Stimulated activated CD4-positive, alpha-beta T cell treated with anti-CD3 and anti-CD28 coated beads, Interleukin-1b, Interleukin-23, amount 100 ng/mL, for 48 hours (primary cell): ENCODE results near the gene XIRP1.
A peak's percentile ranks its signal among the peaks of the same experiment; 100 is the strongest.

ENCODE experiments used
- DNase-seq: peaks from one replicate; pipeline ENCODE4 v3.0.0-alpha.2; 2020

XIRP1 gene

DNA sequence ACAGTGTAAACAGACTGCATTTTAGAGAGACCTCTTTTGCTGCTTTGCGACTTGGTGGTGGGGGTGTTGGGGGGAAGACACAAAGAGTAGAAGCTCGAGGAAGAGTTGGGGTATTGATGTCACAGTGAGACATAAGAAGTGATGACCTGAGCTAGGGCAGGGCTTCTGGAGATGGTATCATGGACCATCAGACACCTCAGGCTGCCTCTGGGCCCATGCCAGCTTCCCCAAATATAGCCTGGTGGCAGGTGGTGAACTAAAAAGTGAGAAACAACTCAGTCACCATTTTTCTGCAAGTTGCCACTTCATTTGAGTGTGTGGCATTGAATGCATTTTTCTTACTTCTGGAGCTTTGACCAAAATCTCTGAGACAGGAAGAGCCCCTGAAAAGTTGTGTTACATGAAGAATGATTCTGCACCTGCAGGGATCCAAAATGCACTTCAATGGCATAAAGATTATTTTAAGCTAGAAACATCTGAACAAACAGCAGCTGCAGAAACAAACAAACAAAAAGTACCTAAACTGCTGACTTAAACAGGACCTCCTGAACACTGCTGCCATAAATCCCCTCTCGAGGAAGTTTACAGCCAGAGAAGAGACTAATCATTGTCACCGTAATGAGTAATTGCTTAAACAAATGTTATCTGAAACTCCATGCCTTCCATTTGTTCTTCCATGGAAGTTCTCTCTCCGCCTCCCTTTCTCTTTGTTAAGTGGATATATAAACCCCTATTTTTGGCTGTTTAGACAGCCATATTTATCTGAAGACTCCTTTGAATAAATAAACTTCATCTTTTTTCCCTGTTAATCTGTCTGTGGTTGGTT lies 15.2 kb upstream of the XIRP1 start:
- DNase-seq, result no peak

- no peak for DNase-seq
These were observed 13.6 kb upstream of the XIRP1 start for GRCh38 chr3:39205919-39206516.

DNA sequence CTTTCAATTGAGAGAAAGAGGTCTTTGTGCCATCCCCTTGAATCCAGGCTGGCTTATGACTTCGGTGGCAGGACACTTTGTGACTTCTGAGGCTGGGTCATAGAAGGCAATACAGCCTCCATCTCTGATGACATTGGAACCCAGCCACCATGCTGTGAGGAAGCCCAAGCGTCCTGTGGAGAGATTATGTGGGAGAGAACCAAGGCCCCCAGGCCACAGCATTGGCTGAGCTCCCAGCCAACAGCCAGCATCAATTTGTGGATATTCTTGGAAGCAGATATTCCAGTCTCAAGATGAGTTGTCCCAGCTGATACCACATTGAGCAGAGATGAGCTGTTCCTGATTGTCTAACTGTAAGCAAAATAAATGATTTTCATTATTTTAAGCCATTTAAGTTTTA lies 12.7 kb upstream of the XIRP1 start:
- no peak for DNase-seq

DNA sequence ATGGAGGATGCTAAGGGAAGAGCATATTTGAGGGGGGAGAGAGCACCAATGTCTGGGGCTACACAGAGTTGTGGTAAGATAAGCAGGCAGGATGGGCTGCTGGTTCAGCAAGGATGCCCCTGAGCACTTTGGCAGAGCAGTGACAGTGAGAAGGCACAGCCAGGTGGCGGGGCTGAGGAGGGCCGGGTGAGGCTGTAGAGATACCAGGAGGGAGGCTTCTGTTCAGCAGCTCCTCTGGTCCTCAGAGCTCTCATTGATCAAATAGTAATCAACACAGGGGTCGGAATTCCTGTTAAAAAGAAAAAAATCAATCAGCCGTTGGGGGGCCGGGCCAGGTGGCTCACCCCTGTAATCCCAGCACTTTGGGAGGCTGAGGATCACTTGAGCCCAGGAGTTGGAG lies 11.5 kb upstream of the XIRP1 start:
- DNase-seq, result no peak

- no peak for DNase-seq
These were observed 11.0 kb upstream of the XIRP1 start for GRCh38 chr3:39203402-39203801.

DNA sequence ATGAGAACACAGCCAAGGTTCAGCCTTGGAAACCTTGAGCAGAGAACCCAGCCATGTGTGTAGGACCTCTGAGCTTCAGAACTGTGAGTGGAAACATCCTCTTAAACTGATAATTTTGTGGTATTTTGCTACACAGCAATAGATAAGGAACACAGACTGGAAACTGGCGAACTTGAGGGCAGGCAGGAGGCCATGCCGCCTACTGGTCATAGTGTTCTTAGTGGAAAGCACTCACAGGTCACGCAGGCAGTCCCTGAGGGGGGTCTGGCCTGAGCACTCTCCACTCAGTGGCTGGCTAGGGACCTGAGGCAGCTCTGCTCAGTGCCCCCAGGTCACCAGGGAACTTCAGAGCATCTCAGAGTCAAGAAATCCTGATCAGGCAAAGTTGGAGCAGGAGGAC lies 9.7 kb upstream of the XIRP1 start:
- DNase-seq, result no peak

GRCh38 chr3:39196671-39197356 lies 4.4 kb upstream of the XIRP1 start:
- DNase-seq, result no peak

- DNase-seq, result no peak
These were observed 3.6 kb upstream of the XIRP1 start for GRCh38 chr3:39196034-39196433.

DNA sequence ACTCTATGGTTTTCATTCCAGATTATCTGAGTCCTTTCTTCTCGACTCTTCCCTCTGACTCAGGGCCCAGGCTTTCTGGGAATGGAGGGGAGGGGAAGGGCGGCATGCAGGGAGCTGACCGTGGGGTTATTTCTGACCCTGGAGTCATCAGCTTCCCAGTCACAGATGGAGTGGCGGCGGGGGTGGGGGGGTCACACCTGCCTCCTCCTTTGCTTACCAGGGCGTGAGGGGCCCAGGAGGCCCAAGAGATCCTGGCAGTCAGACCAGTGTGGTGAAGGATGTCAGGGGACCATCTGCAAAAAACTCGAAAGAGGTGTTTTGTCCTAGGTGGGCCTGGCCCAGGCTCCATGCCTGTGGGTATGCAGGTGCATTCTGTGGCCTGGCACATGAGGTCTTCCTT lies 996 bp upstream of the XIRP1 start:
- DNase-seq, result no peak

DNA sequence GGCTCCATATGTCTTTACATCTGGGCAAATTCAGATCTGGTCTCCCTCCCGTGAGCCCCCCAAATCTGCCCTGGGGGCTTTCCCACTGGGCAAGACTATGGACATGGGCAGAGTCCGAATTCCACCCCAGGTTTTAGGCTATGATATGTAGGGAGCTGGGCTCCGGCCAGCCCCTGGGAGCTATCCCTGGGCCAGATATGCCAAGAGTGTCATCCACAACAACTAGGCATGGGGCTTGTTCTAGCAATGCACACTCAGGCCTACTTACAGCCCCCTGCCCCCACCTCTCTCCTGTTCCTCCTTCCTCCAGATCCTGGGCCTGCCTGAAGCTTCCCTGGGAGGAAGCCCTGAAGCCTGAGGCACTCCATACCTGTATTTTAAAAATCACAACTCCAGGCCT lies 622 bp downstream of the XIRP1 start:
- DNase-seq, result no peak

DNA sequence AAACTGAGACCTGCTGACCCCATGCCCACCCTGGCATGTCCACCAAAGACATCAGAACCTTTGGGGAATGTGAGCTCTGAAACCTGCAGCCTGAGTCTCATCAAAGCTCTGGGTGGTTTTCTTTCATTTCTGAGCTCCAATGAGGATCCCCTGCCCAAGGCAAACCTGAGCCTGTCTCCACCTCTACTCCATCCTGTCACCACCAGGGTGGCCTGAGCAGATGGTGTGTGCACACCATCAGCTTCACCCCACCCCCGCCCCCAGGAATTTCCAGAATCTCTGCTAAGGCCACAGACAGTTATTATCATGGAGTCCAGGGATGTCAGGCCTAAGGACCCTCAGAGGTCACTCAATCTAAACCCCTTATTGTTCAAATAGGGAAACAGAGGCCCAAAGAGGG lies 1.3 kb downstream of the XIRP1 start:
- DNase-seq, result no peak

DNA sequence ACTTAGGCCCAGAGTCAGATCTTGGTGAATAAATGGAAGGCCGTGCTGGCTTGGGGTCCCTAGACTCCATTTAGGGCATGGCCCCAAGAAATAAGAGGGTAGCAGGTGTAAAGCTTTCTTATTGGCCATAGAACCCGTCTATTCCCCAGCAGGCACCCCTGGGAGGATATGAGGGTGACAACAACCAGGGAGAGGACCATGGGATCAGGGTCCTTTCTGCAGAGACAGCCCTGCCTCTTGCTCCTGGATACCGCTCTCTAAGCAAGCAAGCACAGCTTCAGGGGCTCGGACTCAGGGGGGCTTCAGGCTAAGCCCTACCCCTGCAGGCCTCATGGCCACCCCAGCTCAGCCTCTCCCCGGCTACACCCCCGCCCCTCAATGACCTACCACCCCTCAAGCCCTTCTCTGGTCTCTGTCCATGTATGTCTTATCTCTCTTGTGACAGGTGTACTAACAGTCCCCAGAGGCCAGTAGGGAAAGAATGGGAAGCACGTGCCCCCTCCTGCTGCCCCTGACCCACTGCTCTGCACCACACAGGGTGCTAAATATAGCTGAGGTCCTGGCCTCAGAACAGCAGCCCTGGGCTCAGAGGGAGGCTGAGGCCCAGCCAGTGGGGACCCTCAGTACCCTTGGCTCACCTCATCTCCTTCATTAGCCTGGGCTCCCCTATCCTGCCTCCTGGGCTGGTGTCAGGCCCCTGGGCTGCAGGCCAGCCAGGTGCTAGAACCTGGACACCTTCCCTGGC lies 1.9 kb downstream of the XIRP1 start:
- DNase-seq, result no peak

DNA sequence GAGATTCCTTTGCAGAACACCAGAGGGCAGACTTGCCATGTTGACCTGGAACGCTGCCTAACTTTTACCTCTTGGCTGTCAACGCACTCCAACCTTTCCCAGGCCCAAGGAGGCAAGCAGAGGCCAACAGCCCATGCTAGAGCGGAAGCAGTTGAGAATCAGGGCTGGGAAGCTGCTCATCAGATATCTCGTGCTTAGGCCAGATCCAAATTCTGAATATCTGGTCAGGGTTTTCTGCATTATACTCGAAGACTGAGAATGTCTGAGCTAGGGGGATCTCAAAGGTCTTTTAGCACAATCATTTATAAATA lies 2.5 kb downstream of the XIRP1 start:
- peak; percentile 45 for DNase-seq

DNA sequence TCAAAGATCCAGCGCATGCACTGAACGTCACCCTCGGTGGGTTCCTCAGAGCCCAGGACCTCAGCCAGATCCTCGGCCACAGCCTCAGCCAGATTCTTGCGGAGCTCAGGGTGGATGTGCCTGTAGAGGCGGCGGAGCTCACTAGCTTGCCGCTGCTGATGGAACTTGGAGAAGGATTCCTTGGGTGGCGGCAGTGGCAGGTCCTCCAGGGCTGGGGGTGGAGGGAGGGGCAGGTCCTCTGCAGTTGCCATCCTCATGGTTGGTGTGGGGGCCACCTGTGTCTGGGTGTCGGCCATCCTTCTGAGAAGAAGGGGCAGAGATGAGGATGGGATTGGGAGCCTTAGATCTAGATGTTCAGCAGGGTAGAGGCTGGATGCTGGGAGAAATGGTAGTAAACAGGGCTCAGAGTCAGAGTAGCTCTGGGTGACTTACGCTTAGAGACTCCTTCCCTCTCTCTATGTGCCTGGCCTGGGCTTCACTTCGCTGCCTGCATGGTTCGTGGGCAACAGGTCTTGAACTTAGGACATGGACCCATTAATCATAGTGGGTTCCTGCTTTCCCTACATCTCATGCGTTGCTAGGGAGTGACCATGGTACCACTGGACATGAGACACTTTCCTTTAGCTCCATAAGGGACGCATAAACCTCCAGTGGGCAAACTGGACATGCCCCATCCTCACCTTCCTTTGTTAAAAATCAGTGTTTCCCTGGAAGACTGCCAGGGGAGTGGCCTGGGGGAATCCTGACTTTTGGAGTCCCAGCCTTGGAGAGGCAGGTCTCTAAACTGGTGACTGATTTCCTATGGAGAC lies 3.0 kb downstream of the XIRP1 start:
- DNase-seq, result no peak

DNA sequence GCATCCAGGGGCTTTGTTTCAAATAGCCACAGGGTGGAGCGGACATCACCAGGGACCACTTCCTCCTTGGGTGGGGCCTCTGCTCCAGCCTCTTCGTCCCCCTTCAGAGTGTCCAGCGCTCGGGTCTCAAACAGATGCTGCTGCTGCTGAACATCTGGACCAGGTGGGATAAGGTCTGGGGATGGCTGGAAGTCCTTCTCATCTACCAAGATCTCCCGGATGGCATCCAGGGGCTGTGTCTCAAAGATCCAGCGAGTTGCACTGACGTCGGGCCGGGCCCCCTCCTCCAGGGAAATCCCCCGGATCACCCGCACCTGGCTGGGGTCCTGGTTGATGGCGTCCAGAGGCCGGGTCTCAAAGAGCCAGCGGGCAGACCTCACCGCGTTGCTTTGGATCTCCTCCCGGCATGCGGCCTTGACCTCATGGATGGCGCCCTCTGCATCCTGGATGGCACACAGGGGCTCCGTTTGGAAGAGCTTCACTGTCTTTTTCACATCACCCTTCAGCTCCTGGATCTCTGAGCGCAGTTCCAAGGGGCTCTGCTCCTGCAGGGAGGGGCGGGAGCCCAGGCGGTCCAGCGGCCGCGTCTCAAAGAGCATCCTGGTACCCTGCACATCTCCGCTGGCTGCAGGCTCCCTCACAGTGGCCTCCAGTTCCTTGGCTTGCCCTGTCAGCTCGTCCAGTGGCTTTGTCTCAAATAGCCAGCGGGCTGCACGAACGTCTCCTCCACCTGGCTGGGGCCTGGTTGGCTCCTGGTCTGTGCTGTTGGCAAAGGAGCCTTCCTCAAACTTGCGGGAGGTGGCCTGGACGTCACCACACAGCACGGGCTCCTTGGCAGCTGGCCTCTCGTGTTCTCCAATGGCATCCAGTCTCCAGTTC lies 3.9 kb downstream of the XIRP1 start:
- no peak for DNase-seq

DNA sequence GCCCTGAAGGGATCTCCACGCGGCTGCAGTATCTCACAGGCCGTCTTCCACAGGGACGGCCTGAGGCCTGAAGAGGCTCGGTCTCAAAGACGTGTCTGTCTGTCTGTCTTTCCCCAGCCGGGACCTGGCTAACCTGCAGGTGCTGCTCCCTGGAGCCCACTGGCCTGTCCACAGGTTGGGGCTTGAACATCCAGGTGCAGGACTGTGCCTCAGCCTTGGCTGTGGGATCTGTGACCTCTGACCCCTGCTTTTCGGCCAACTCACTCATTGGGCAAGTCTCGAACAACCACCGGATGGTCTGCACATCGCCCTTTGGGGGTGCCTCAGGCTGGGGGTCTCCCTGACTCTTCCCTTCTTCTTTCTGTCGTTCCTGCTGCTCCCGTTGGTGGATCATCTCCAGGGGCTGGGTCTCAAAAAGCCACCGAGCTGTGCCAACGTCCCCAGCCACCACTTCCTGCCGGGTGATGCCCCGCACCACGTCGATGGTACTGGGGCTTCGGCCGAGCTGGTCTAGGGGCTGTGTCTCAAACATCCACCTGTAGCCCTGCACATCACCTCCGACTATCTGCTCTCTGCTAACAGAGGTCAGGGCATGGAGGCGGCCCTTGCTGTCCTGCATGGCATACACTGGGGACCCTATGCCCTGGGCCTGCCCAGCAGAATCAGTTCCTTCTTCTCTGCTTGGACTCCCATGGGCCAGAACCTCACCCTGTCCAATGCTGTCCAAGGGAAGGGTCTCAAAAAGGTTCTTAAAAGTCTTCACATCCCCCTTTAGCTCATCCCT lies 4.8 kb downstream of the XIRP1 start:
- no peak for DNase-seq

DNA sequence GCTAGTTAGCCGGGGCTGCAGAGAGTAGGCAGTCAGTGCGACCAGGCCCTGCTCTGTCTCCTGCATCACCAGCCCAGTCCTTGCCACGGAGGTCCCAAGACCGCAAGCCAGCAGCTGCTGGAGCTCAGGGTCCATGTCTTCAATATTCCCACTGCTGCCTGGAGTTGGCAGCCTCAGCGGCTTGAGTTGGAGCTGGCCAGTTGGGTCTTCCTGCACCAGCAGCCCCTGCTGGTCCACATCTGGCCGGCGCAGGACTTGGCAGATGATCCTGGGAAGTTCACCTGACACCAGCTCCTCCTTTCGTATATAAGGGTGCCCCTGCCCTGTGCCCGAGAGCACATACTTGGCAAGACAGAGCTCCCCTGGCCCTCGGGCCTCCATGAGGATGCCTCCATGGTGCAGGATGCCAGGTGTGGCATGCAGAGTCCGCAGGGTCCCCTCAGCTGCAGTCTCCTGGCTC lies 5.7 kb downstream of the XIRP1 start:
- DNase-seq, result no peak

DNA sequence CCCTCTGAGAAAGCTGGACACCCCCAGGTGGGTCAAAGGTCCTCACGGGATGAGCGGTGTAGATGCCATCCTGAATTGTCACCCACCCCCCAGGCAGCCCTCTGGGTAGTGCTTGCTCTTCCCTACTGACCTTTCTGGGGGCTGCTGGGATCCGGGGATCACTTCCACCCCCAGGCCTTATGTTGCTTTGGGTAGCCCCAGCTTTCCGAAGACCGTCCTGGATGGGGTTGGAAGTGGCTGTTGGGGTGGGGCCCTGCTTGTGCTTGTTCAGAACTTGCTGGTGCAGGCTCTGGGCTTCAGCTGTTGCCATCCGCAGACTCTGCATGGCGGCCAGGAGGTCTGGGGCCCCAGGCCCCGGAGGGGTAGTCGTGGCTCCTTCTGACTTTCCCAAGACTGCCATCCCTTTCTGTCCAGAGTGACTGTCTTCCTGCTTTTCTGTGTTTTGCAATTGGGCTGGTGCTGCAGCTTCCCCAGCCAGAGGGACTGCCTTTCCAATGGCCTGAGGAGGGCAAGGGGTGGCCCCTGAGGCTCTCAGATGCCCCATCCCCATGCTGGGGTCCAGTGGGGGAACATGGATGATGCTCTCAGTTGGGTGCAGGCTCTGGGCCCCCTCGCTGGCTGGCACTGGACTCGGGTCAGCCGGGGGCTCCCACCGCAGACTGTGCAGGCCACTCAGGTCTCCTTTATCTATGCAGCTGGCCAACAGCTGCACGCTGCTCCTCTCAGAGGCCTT lies 6.3 kb downstream of the XIRP1 start:
- DNase-seq, result no peak

- DNase-seq, result no peak
These were observed 7.0 kb downstream of the XIRP1 start for GRCh38 chr3:39185326-39185958.

DNA sequence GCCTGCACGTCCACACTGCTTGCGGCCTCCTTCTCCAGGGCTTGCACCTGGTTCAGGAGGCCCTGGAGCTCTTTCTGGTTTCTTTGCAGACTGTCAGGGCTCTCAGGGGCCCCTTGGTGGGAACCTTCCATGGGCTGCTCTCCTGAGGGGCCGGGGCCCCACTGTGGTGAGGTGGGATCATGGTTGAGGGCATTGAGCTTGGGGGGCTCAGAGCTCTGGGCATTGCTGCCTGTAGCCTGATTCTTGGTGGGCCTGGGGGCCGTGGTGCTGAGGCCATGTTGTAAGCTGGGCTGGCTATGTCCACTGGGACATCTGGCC lies 7.5 kb downstream of the XIRP1 start:
- DNase-seq, result no peak
